Medulla oblongata (tissue), 1 donor: ENCODE data around the gene NRROS.
A peak's percentile ranks its signal among the peaks of the same experiment; 100 is the strongest.
"Not testable (repeated sequence)": the region's sequence is repeated elsewhere in the genome, so short reads cannot be mapped to it uniquely, and the experiment has no call there.

Source experiments
- DNase-seq: peaks from one replicate; pipeline ENCODE4 v3.0.0-alpha.2; 2015; ENCODE audit errors: extremely low spot score

Gene NRROS

DNA sequence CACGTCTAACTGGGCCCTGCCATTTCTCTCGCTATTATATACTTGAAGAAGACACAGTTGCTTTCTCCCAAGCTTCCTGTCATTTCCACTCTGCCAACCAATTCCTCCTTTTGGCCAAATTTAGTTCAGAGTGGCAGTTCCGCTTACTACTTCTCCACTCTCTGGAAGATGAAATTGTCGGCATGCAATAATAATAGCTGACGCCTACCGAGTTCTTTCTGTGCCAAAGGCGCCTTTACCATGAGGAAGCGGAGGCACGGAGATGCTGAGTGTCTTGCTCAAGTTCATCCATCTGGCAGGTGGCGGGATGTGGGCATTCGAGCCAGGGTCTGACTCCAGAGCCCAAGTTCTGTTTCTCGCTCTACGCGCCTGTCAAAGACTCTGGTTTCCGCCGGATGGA, 14.6 kb upstream of the NRROS start:
- DNase-seq, result peak; percentile 77

DNA sequence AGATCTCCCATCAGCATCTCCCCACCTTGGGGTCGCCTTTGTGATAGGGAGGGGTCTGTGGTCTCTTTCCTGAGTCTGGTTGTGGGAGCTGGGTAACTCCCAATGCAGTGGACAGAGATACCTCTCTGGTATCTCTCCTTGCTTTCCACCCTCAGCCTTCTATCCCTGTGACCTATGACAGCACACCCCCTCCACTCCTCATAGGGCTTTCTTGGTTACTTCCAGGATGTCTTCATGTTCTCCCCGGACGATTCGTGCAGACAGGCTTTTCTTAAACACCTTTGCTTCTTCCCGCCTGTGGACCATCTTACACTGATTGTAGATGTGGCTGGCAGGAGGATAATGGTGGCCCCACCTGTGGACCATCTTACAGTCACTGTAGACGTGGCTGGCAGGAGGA, 14.2 kb upstream of the NRROS start:
- DNase-seq, result no peak

DNA sequence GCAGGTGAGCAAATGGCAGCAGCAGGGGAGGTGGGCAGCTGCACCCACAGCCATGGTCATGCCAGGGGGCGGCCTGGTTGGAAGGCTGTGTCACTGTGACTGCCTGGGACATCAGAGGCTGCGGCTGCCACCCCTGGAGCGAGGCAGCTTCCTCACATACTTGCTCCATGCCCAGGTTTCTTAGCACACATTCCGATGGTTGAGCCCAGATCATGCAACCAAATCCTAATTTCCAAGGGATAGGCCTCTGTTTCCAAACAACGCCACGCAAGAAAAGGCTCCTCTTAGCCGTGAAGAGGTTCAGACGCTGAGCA, 11.6 kb upstream of the NRROS start:
- no peak for DNase-seq

DNA sequence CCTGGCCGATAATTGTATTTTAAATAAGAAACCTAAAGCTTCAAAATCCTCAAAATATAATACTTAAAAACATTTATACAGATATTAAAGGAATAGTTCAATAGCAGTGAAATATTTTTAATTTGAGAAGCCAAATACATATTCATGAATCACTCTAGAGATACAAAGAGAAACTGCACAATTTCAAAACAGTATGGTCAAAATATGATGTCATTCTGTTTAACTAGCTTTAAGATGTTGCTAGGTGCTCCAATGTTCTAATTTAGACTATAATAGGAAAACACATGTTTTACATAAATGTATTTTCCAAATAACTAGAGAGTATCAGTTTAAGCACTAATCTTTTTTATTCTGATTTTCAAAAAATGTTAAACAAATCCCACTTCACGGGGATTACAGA, 10.3 kb upstream of the NRROS start:
- DNase-seq, result no peak

DNA sequence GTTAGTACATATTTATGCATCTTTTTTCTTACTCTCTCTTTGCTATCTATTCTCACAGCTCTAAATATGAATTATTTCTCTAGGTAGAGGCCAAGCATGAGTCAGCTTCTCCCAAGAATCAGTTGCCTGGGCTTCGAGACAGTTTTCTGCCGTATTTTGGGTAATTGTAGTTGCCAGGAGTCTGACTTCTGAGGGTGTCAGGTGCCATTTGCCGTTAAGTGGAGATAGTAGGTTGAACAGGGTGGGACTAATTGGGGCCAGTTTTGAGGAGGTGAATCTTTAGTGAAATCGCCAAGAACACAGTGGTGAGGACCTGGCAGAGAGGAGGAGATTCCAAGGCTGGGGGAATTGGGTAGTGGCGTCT, 7.8 kb upstream of the NRROS start:
- no peak for DNase-seq

DNA sequence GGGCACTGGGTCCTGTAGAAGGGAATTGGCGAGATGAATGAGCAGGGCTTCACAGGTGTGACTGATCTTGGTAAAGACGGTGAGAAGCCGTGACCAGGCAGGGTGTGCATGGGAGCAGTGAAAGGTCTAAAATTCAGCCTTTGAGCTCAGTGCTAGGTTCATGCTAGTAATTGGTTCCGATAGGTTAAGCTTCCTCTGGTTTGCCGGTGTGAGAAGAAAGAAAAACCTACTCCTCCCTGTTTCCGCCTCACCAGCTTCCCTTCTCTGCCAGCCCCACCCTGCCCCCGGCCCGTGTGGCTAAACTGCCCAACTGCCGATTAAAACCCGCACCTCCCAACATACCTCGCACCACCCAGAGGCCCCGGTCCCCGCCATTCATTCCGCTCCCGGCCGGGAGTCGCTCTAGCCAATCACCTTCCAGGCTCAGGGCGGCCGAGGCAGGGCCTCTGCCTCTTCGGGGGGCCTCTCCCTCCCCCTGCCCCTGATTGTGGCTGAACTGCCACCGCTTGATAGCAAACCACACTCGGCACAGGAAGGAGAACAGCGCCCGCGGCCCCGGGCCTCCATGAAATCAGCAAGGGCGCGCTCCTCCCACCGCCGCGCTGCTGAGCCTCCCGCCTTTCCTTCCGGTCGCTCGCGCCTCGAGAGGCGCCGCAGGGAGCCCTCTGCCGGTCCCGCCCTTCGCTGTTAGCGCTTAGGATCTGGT, 7.3 kb upstream of the NRROS start:
- peak; percentile 82 for DNase-seq

DNA sequence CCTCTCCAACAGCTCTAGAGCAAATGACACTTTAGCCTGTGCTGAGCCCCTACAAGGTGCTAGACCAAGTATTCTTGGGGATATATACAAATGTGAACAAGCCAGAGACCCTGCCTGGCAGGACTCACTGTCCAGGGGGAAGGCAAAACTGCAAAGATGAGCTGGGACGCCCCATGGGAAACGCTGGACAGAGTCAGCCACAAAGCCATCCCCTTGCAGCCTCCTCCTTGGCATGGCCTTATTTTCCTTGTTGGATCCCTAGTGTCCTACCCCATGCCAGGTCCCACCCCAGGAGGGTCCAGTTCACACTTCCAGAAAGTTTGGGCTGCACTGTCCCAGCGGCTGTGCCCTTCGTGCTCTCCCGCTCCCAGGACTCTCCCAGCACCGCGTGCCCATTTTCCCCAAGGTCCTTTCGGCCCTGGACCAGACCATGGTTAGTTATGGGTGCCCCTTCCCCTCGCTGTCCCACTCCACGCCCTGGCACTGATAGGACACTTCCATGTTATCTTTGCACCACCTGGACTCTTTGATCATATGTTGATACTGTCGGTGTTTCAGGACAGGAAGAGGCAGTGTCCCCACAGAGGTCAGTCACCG, 5.8 kb upstream of the NRROS start:
- DNase-seq, result no peak

DNA sequence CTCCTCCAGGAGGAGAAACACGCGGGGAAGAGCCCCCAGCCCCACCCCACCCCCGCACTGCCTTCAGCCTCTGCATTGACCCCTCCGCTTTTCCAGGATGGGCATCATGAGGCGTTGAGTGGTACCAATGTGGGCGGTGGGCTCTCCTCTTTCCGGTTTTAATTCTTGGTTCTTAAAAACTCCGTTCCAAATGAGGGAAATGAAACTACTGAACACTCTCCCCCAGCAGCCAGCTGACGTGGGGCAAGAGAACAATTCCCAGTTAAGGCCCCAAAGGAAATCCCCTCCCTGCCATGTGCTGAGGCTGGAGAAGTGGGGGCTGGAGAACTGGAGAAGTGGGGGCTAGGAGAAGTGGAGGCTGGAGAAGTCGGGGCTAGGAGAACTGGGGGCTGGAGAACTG, 5.3 kb upstream of the NRROS start:
- peak; percentile 67 for DNase-seq

DNA sequence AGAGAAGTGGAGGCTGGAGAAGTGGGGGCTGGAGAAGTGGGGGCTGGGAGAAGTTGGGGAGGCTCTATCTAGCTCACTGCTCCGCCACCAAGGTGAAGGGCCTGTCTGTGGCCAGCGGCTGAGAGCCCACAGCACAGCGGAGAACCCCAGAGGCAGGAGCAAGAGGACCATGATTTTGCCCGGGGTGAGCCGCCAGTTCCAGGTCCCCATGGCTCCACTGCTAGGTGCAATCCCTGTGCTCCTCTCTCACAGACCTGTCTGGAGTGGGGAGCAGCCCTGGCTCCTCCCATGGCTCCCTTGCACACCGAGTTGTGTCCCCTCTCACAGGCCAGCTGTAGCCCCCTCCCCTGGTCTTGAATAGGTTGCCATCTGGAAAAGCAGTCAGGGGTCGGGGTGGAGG, 4.7 kb upstream of the NRROS start:
- no peak for DNase-seq

DNA sequence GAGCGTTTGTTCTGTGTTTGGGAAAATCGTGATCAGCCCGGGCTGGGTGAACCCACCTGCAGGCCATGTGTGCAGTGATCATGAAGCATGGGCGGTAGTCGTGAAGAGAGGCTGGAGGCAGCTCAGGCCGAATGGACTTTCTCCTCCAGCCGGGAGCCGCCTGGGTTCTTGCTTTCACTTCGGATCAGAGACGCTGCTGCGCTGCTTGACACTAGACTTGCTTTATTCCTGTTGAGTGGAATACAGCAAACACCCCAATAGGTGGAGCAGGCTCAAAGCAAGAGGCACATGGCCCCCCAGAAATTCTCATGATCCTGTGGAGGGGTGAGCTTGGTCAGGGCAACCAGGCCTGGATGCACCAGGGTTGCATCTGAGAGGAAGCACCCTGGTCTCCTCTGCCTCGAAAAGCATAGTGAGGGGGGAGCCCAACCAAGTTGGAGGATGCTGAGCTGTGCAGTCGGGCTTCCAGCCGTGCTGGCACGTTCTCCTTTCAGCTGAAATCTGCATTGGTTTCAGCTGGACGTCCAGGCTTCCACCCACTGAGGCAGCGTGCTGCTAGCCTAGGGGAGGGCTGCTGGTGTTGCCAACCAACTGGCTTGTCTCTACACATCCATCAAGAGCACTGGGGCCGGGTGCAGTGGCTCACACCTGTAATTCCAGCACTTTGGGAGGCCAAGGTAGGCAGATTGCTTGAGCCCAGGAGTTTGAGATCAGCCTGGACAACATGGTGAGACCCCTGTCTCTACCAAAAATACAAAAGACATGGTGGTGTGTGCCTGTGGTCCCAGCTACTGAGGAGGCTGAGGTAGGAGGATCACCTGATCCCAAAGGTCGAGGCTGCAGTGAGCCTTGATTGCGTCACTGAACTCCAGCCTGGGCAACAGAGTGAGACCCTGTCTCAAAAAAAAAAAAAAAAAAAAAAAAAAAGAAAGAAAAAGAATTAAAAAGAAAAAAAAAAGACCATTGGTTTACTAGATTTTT, 2.8 kb upstream of the NRROS start:
- no peak for DNase-seq

DNA sequence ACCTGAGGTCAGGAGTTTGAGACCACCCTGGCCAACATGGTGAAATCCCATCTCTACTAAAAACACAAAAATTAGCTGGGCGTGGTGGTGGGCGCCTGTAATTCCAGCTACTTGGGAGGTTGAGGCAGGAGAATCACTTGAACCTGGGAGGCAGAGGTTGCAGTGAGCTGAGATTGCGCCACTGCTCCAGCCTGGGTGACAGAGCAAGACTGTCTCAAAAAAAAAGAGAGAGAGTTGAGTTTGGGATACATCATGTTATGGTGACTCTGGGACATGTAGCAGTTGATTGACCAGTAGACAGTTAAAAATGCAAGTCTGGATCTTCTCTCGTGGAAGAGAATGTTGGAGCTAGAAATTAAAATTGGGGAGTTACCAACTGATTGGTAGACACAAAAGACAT, 1.6 kb upstream of the NRROS start:
- not testable (repeated sequence) for DNase-seq

DNA sequence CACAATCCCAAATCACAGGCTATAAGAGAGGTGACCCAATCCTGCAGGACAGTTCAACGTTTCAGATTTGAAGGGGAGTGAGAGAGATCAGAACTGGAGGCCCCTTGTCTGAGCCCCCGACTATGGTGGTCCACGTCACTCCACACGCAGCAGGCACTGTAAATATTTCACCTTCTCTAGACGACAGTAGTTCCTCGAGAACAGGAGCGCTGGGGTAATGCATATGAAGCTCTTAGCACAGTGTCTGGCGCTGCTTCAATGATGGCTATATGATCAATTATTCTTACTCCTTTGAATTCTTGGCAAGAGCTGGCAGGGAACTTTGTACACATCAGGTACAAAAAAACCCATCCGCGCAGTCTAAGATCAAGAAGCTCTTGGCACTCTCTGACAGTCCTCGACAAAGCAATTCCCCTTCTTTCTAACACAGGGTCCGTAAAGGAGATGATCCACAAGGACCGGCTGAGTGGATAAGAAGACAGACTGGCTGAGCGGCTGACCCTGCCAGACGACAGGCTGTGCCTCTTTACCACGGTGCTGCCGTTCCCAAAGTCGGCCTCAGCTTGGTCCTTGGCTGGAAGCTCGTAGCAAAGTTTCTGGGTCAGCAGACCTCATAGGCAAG, 522 bp upstream of the NRROS start:
- DNase-seq, result no peak

DNA sequence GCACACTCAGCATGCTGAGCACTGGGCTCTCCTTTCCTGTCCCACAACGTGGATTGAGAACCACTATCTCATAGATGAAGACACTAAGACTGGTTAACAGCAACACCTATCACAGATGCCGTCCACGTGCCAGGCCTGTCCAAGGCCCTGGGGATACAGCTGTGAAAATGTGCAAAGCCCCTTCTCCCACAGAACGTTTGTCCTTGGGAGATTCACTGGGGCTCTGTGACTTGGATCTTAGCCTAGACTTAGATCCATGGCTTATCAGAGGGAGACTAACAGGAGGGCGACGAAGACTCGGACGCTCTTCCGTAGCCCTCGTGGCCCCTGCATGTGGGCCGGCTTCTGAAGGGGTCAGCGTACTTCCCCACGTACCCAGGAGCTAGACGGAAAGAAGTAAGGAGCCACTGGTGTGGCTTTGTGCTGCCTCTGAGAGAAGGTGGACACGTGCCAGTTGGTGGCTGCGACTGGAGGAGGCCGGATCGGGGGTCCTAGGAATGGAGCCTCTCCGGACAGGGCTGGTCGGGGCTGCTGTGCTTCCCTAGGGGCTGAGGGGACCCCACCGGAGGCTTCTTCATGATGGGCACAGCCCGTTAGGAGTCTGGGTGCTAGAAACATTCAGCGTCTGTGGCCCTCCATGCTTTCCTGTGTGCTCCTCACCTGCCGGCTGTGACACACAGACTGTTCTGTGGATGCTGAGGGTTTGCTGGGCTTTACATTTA, 964 bp downstream of the NRROS start:
- no peak for DNase-seq

DNA sequence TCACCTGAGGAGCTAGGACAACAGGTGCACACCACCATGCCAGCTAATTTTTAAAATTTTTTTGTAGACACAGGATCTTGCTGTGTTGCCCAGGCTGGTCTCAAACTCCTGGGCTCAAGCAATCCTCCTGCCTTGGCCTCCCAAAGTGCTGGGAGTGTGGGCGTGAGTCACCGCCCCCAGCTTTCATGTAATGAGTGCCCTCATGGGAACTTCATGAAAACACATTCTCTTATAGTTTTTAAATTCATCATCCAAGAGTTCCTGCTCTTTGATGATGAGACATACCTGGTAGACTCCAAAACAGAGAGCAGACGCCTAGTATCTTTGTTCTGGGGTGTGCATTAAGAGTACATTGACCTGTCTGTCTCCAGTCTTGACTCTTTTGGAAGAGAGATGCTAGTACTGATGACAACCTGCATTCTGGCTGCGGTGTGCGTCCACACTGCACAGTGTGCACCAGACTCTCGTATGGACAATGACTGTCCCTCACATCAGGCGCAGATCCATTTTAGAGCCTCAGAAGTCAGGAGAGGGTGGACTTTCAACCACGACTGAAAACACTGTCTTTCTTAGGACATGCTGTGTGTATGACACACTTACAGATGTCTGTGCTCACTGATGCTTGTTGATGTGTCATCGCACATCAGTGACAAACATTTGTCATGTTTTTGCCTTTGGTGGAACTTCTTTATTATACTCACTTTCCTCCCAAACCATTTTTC, 2.0 kb downstream of the NRROS start:
- no peak for DNase-seq

DNA sequence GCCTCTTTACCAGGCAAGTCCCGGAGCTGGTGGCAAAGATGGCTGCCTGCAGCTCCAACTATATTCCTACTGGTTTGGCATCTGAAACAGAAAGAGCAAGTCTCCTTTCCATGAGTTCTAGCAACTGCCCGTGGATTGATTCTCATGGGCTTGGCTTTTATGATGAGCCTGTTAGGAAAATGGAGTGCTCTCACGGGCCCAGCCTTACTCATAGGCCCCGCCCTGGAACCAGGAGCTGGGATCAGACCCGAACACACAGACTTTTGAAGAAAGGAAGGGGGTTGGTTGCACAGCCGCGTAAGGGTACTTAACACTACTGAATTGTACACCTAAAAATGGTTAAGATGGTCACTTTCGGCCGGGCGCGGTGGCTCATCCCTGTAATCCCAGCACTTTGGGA, 2.9 kb downstream of the NRROS start:
- no peak for DNase-seq

DNA sequence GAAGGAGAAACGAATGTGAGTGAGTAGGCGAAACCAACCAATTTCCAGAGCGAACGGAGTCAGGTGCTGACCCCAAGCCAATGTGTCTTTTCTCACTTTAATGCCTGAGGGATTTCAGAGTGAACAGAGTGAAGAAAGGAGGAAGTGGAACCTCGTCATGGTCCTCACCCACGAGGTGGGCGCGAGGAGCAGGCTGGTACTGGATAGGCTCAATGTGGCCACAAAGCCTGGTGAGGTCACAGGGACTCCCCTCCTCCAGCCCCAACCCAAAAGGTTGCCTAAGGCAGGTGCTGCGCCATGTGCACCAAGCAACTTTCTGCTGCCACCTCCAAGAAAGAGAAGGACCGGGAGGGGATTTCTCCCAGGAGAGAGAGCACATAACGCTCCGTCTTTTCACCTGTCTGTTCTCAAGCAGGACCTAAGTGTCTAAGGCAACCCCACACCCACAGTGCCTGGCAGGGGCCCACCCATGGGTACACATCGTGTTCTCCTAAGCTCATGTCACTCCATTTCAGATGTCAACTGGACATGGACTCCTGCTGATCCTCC, 3.8 kb downstream of the NRROS start:
- peak; percentile 71 for DNase-seq

DNA sequence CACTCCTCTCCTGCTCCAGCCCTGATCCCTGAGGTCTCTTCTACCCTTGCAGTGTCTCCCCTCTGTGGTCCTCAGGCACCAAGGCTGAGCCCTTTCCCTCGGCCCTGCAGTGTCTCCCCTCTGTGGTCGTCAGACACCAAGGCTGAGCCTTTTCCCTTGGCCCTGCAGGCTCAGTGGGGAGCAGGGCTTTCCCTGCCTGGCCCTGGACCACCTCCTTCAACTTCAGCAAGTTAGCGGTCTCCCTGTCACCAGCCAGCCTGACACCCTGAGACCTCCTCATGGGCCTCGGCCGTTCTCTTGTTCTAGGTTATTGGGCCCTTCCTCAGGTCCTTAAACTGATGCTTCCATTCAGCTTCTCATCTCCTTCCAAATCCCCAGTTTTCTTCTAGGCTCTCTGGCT, 4.3 kb downstream of the NRROS start:
- no peak for DNase-seq

DNA sequence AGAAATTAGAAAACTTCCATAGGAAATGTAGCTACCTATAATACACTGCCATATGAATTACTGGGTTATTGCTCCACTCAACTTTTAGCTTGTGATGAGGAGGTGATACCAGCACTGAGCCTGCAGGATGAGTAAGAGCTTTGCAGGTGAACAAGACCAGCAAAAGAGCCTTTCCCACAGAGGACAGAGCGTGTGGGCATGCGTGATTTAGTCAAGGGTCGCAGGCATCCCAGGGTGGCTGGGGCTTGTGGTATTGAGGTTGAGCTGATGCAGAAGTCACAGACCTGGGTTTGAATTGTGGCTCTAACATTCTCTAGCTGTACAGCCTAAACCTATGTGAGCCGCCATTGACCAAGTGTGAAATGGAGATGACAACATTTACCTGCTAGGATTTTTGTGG, 5.6 kb downstream of the NRROS start:
- no peak for DNase-seq

DNA sequence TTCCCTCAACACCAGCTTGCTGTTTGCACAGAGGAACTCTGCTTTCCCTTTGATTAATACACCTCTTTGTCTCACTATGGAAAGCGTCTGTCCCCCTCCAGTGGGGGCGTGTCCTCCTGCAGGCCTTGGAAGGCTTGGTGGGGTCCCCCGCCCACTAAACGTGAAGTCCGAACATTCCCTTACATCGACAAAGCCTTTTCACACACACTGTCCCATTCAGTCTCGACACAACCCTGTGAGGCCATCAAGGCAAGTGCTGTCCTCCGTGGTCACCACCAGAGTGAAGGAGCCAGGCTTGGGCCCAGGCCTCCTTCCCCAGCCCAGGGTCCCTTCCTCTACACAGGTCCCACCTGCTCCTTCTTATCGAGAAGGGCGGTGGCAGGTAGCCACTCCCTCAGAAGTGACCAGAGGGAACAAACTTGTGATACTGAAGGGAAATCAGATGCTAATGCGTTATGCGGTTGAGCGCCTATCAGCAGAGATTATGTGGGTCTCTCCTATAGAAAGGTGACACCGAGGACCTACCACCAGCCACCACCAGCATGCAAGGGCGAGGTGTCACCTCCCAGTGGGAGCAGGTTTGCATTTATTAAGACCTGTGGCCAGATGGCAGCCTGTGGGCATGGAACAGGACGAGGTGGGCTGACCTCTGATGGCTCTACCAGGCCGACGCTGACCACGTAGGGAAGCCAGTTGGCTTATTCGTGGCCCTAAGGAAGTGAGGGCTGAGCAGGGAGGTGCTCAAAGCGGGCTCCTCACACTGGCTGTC, 6.6 kb downstream of the NRROS start:
- no peak for DNase-seq

DNA sequence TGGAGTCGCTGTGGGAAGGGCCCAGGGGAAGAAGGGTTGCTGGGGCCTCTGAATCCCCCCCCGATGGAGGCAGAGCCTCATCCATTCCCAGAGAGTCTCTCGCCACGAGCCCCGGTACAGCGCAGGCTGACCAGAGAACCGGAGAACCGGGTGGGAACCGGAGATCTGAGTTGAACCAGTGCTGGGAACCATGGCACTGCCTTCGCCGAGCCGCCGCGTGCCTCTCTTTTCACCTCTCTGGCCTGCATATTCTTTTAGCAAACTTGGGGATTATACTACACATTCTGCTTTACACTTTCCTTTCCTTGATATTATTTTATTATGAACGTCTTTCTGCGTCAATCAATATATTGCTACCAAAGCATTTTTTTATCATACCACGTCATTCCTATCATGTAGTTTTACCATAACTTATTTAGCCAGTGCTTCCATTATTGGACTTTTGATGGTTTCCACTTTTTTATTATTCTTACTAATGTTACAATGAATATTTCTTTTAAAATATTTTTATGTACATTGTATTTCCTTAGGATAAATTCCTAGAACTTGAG, 7.2 kb downstream of the NRROS start:
- no peak for DNase-seq
